Measurements from ENCODE around the gene CFAP46. TPM values are rescaled to one million over a fixed set of nuclear protein-coding genes. Genes with fewer than 3 reads are reported as not detected.

Gene CFAP46
- total and polyA plus RNA-seq, 2 of the 8 experiments (the other 6 are each of a cell fraction or from before 2014, with no cell fraction given) = 2.6 to 4.8 TPM

GRCh38 chr10:132943058-132943790, 854 bp upstream of the CFAP46 start (continued):
- no peak for TF ChIP-seq GTF2F1 (IDR thresholded peaks at IDR 0.05; ENCODE audit: borderline replicate concordance, low read depth, low read length)
- TF ChIP-seq, protein P1, sequence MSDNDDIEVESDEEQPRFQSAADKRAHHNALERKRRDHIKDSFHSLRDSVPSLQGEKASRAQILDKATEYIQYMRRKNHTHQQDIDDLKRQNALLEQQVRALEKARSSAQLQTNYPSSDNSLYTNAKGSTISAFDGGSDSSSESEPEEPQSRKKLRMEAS (IDR thresholded peaks at IDR 0.05) = no peak
- no peak for TF ChIP-seq NRF1 (IDR thresholded peaks at IDR 0.05; ENCODE audit: low read depth, low read length)
- no peak for TF ChIP-seq POU5F1 (IDR thresholded peaks at IDR 0.05; ENCODE audit: low read depth, low read length)
